Tibial nerve (tissue), 3 donors: Measurements from ENCODE around the gene PTPN2.
"Not testable (repeated sequence)": the region's sequence is repeated elsewhere in the genome, so short reads cannot be mapped to it uniquely, and the experiment has no call there.

Source experiments
- CTCF ChIP-seq, 5 experiments: fragments of 200-600 bp in 3 of 5; fragments of 450-650 bp in 2 of 5; sonication (generic) in 3 of 5; IDR thresholded peaks; one replicate each; pipeline ENCODE4 v1.5.1; 2016 to 2019; ENCODE audit warnings: antibody characterized with exemption in 5 of 5, mild to moderate bottlenecking in 3 of 5, moderate library complexity in 2 of 5
- POLR2A ChIP-seq, 2 donors: fragments of 450-650 bp; IDR thresholded peaks; one replicate each; pipeline ENCODE4 v1.6.1; 2017; ENCODE audit warnings: antibody characterized with exemption in 2 of 2, mild to moderate bottlenecking in 2 of 2, moderate library complexity in 2 of 2

- TF ChIP-seq CTCF, POLR2A (IDR thresholded peaks at IDR 0.05): not testable (repeated sequence)
Measured at GRCh38 chr18:12755606-12756005, 128.4 kb downstream of the PTPN2 start.
